Erythroblast (primary cell): Measurements from ENCODE around the gene AWAT2.

Experiments used
- GATA1 ChIP-seq: IDR thresholded peaks from 2 replicates; pipeline ENCODE4 v1.6.1; 2011; ENCODE audit warnings: low read depth, mild to moderate bottlenecking, control low read depth, low read length, moderate library complexity
- POLR2A ChIP-seq: IDR thresholded peaks from 2 replicates; pipeline ENCODE4 v1.6.1; 2011; ENCODE audit warnings: mild to moderate bottlenecking, low read length

GRCh38 chrX:70012756-70013155, 37.0 kb downstream of the AWAT2 start:
- TF ChIP-seq POLR2A (no peak), GATA1 (no peak)
